ENCODE results near the gene METTL4. TPM values are rescaled to one million over a fixed set of nuclear protein-coding genes. Genes with fewer than 3 reads are reported as not detected.

Gene METTL4
- total RNA-seq, 1 experiment from 2014 or later: 8.6 TPM

- no peaks in the 10 kb centered on the region for H3K9me2 ChIP-seq (replicated peaks; ENCODE audit: low read length)
- no peak overlapping the region for H3K27ac ChIP-seq (ENCODE audit: low read length)
- H3K4me3 ChIP-seq (ENCODE audit: low read length): no peak overlapping the region
- H3K9ac ChIP-seq (ENCODE audit: low read length): no peak overlapping the region
- DNase-seq: no peak
- H3K4me1 ChIP-seq (ENCODE audit: insufficient read depth, low read length): no peaks in the 10 kb centered on the region
- no peak overlapping the region for H3K4me2 ChIP-seq (ENCODE audit: low read length)
- no peak for ATAC-seq
- H4K20me1 ChIP-seq (ENCODE audit: low read length): no peaks in the 10 kb centered on the region
- ChIA-PET POLR2A (ENCODE audit: unreplicated experiment) (no interaction called here), CTCF (no interaction called here)
- no peaks in the 10 kb centered on the region for H3F3A ChIP-seq (ENCODE audit: low read length, unreplicated experiment)
- BruUV-seq (replicated peaks): no TSS peak
- no peaks in the 10 kb centered on the region; the same call in 1 of the 2 replicates for H3K36me3 ChIP-seq (ENCODE audit: low read depth, low read length)
- no peak for TF ChIP-seq CTCF (conservative IDR thresholded peaks at IDR 0.05; ENCODE audit: low read depth, low read length)
- TF ChIP-seq EZH2 (IDR thresholded peaks at IDR 0.05; ENCODE audit: low read length, unreplicated experiment): no peak
- TF ChIP-seq EZH2phosphoT487 (IDR thresholded peaks at IDR 0.05; ENCODE audit: borderline replicate concordance, low read length): no peak
- no peaks in the 10 kb centered on the region for H3K79me2 ChIP-seq (ENCODE audit: low read length)
- H3K9me3 ChIP-seq (ENCODE audit: low read length): no peaks in the 10 kb centered on the region
- no peaks in the 10 kb centered on the region for H3K27me3 ChIP-seq (ENCODE audit: low read length)
- H2AFZ ChIP-seq (ENCODE audit: low read length): no peak overlapping the region
- intact Hi-C loops (cut with micrococcal nuclease): no loop called here
Observed at GRCh38 chr18:2559249-2559648, 12.1 kb downstream of the METTL4 start.

- H3K27me3 ChIP-seq (ENCODE audit: low read length): no peaks in the 10 kb centered on the region
- H3K9ac ChIP-seq (ENCODE audit: low read length): no peak overlapping the region
- DNase-seq (no peak), ATAC-seq (no peak)
- H3K27ac ChIP-seq (ENCODE audit: low read length): no peak overlapping the region
- H3F3A ChIP-seq (ENCODE audit: low read length, unreplicated experiment): no peaks in the 10 kb centered on the region
- H2AFZ ChIP-seq (ENCODE audit: low read length): no peak overlapping the region
- BruUV-seq (replicated peaks): no TSS peak
- ChIA-PET CTCF (no interaction called here), POLR2A (ENCODE audit: unreplicated experiment) (no interaction called here)
- no peaks in the 10 kb centered on the region for H3K9me2 ChIP-seq (replicated peaks; ENCODE audit: low read length)
- no peak overlapping the region for H3K4me3 ChIP-seq (ENCODE audit: low read length)
- no peaks in the 10 kb centered on the region for H3K9me3 ChIP-seq (ENCODE audit: low read length)
- H3K4me1 ChIP-seq (ENCODE audit: insufficient read depth, low read length): no peaks in the 10 kb centered on the region
- no peaks in the 10 kb centered on the region; the same call in 1 of the 2 replicates for H3K36me3 ChIP-seq (ENCODE audit: low read depth, low read length)
- no peak overlapping the region for H3K4me2 ChIP-seq (ENCODE audit: low read length)
- no peaks in the 10 kb centered on the region for H4K20me1 ChIP-seq (ENCODE audit: low read length)
- TF ChIP-seq EZH2 (IDR thresholded peaks at IDR 0.05; ENCODE audit: low read length, unreplicated experiment) (no peak), EZH2phosphoT487 (IDR thresholded peaks at IDR 0.05; ENCODE audit: borderline replicate concordance, low read length) (no peak), CTCF (conservative IDR thresholded peaks at IDR 0.05; ENCODE audit: low read depth, low read length) (no peak)
- intact Hi-C loops (cut with micrococcal nuclease): no loop called here
- H3K79me2 ChIP-seq (ENCODE audit: low read length): no peaks in the 10 kb centered on the region
Observed at GRCh38 chr18:2557536-2557935, 13.8 kb downstream of the METTL4 start.

- CTCF ChIA-PET: no interaction called here
- Histone ChIP-seq H3K4me2 (ENCODE audit: low read length) (no peak overlapping the region), H3K9ac (ENCODE audit: low read length) (no peak overlapping the region), H3F3A (ENCODE audit: low read length, unreplicated experiment) (no peaks in the 10 kb centered on the region), H3K4me1 (ENCODE audit: insufficient read depth, low read length) (no peaks in the 10 kb centered on the region), H3K27ac (ENCODE audit: low read length) (no peak overlapping the region), H3K9me3 (ENCODE audit: low read length) (no peaks in the 10 kb centered on the region), H3K36me3 (ENCODE audit: low read depth, low read length) (no peaks in the 10 kb centered on the region), H2AFZ (ENCODE audit: low read length) (no peak overlapping the region), H3K79me2 (ENCODE audit: low read length) (no peaks in the 10 kb centered on the region), H3K4me3 (ENCODE audit: low read length) (no peak overlapping the region), H3K9me2 (replicated peaks; ENCODE audit: low read length) (no peaks in the 10 kb centered on the region), H3K27me3 (ENCODE audit: low read length) (no peaks in the 10 kb centered on the region), H4K20me1 (ENCODE audit: low read length) (no peaks in the 10 kb centered on the region)
- BruUV-seq (replicated peaks): no TSS peak
- no peak for TF ChIP-seq EZH2phosphoT487 (IDR thresholded peaks at IDR 0.05; ENCODE audit: borderline replicate concordance, low read length)
- POLR2A ChIA-PET (ENCODE audit: unreplicated experiment): no interaction called here
- intact Hi-C loops (cut with micrococcal nuclease): no loop called here
- ATAC-seq (no peak), DNase-seq (no peak)
Observed at GRCh38 chr18:2555895-2556294, 15.4 kb downstream of the METTL4 start.
